Measurements from ENCODE around the gene RAB3B.
"Not testable (repeated sequence)": the region's sequence is repeated elsewhere in the genome, so short reads cannot be mapped to it uniquely, and the experiment has no call there.

Gene RAB3B

GRCh38 chr1:51990478-51990965 is at the start of gene RAB3B:
Gene RAB3B (minus strand): TSS chr1:51990700. CDS start chr1:51977117, 13,583 bp downstream.
- peak; percentile 87 for DNase-seq (ENCODE audit: low spot score)

DNA sequence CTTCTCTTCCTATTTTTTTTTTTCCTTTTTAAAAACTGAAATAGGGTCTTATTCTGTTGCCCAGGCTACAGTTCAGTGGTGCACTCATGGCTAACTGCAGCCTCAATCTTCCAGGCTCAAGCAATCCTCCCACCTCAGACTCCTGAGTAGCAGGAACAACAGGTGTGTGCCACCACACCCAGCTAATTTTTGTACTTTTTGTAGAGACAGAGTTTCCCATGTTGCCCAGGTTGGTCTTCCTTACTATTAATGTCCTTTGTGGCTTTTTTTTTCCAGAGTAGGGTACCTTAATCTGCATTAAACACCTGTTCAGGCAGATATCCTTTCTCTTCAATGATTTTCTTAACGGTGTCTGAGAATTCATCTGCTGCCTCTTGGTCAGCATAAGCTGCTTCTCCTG is 47.4 kb upstream of the RAB3B start:
- no peak for DNase-seq (ENCODE audit: low spot score)

GRCh38 chr1:52037402-52037814 is 46.9 kb upstream of the RAB3B start:
- no peak for DNase-seq (ENCODE audit: low spot score)

GRCh38 chr1:52034050-52034384 is 43.5 kb upstream of the RAB3B start:
- no peak for DNase-seq (ENCODE audit: low spot score)

GRCh38 chr1:52033190-52034049 is 42.9 kb upstream of the RAB3B start, which contains the start of gene KTI12:
Gene KTI12 (minus strand): TSS chr1:52033810. CDS start chr1:52033761, 49 bp downstream.
- peak; percentile 91 for DNase-seq (ENCODE audit: low spot score)

DNA sequence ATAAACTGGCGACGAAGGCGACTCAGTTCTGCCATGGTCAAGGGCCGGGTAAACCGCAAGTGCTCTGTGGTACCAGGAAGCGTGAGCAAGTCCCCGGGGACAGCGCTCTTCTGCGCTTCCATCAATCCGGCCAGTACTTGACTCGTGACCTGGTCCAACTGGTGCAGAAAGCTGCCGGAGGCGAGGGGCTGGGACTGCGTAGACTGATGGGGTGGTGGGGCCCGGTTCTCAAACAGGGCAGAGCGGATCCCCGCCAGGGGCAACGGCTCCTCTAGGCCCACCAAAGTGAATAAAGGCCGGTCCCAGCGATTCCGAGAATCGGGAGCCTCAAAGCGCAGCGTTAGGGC is 42.3 kb upstream of the RAB3B start:
- DNase-seq (ENCODE audit: low spot score): peak; percentile 60

DNA sequence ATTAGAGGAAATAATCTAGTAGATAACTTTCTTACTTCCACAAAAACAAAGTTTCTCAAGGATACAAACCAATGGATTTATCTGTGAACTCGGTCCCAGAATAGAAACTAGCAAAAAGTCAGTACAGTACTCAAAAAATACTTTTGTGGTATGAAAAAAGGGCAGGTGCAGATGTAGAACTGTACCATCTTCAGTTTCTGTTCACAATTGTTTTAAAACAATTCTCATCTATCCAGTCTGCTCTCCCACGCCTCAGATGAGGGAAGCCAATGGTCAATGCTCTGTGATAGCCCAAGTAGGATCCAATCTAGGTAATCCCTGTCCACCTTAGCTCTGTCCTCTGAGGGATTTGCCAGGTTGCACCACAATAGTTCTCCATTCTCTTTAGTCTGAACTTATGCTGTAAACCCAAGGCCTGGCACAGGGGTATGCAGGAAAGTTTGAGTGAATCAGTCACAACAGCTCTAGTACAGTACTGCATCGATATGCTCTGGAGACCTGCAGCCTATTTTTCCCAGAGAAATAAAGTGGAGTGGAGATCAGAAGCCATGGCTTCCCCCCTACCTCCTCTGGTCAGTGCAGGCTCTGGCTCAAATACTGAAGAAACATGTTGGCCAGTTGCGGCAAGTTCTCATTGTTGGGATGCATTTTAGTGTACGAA is 41.8 kb upstream of the RAB3B start:
- no peak for DNase-seq (ENCODE audit: low spot score)

DNA sequence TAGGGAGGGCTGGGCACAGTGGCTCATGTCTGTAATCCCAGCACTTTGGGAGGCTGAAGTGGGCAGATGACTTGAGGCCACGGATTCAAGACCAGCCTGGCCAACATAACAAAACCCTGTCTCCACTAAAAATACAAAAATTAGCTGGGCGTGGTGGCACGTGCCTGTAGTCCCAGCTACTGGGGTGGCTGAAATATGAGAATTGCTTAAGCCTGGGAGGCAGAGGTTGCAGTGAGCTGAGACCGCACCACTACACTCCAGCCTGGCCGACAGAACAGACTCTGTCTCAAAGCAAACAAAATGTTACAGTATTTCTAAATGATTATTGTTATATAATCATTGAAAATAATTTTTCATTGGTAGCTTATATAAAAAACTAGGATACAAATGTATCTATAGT is 38.3 kb upstream of the RAB3B start:
- not testable (repeated sequence) for DNase-seq (ENCODE audit: low spot score)

DNA sequence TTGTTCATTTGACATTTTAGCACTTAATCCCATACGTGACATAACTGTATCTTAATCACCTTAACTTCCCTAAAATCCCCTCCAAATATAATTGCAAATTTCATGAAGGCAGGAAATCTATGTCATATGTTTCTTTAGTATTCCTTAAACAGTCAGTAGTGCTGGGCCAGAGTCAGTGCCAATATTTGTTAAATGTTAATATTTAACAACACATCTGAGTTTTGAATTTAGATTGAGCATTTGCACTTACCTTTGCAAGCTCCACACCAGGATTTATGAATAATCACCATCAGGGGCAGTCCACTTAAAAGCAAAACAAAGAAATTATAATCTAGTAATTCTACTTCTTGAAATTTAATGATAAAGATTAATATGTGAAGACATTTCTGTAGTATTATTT is 37.8 kb upstream of the RAB3B start:
- DNase-seq (ENCODE audit: low spot score): no peak

DNA sequence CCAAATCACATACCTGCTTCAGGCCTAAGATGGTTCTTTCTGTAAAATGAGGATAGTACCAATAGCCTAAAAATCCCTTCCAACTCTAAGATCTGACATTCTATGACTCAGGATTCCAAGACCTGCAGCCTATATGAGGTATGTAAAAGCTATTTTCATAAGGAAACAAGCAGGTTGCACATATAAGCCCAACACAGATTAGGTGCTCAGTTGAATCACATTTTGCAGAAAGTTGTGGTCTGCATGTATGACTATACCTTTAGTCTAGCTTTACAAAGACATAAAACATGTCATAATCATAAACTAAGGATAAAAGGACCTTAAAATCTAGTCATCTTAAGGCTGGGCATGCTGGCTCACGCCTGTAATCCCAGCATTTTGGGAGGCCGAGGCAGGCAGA is 35.8 kb upstream of the RAB3B start:
- DNase-seq (ENCODE audit: low spot score): no peak

DNA sequence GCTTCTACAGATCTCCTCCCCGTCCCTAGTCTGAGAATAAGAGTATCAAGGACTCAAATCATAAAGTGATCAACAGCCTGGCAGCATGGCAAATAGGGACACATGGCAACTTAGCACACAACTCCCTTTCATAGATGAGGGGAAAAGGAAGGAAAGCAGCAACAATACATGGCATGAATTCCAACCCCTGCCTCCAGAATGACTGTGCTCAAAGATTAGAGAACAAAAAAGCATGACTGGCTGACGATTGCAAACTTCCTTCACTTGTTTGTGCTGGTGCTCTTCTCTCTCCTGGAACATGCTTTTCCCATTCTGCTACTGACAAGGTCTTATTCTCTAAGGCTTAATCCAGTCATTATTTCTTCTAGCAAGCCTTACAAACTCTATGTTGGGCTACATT is 31.6 kb upstream of the RAB3B start:
- no peak for DNase-seq (ENCODE audit: low spot score)

- DNase-seq (ENCODE audit: low spot score): no peak
These were observed 17.7 kb upstream of the RAB3B start for GRCh38 chr1:52008071-52008809.

DNA sequence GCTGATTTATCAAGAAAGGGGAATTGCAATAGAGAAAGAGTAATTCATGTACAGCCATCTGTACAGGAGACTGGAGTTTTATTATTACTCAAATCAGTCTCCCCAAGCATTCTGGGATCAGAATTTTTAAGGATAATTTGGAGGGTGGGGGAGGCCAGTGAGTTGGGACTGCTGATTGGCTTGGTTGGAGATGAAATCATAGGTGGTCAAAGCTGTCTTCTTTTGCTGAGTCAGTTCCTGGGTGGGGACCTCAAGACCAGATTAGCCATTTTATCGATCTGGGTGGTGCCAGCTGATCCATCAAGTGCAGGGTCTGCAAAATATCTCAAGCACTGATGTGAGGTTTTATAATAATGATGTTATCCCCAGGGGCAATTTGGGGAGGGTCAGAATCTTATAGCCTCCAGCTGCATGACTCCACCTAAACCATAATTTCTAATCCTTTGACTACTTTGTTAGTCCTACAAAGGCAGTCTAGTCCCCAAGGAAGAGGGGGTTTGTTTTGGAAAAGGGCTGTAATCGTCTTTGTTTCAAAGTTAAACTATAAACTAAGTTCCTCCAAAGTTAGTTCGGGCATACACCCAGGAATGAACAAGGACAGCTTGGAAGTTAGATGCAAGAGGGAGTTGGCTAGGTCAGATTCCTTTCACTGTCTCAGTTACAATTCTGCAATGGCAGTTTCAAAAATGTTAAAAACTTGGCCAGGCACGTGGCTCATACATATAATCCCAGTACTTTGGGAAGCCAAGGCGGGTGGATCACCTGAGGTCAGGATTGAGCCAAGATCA is 16.9 kb upstream of the RAB3B start:
- DNase-seq (ENCODE audit: low spot score): peak; percentile 54

DNA sequence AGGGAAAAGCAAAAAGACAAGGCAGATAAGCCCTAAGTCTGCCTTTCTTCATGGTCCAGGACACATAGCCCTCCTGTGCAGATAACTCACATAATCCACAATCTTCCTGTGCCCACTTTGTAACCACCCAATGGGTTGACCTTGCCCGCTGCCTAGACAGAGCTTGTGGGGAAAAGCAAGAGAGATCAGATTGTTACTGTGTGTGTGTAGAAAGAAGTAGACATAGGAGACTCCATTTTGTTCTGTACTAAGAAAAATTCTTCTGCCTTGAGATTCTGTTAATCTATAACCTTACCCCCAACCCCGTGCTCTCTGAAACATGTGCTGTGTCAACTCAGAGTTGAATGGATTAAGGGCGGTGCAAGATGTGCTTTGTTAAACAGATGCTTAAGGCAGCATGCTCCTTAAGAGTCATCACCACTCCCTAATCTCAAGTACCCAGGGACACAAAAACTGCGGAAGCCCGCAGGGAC is 15.6 kb upstream of the RAB3B start:
- peak; percentile 77 for DNase-seq (ENCODE audit: low spot score)

DNA sequence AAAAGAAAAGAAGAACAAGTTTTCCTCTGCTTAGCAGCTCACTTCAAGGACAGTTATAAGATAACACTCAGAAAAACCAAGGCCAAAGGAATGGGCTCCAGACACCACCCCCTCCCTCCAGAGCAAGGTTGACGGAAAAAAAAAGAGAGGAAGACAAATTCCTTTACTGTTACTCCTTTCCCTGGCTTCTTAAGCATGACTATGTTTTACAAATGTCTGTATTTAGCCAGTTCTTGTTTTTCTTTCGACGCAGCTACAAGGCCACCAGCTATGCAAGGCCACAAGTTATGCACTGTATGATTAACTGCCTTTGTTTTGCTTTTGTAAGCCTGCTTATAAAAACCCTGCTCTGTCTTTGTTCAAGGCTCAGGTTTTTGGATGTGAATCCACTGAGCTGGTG is 15.0 kb upstream of the RAB3B start:
- DNase-seq (ENCODE audit: low spot score): peak; percentile 91

DNA sequence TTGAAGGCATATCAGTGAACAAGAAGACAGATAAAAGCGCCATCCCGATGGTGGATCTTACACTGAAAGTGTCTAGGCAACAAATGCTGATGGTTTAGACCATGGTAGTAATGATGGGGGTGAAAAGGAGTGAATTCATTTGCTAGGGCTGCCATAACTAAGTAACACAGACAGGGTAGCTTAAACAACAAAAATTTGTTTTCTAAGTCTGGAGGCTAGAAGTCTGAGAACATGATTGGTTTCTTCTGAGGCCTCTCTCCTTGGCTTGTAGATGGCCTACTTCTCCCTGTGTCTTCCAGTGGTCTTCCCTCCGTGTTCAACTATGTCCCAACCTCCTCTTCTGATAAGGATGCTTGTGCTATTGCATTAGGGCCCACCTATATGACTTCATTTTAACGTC is 13.4 kb upstream of the RAB3B start:
- DNase-seq (ENCODE audit: low spot score): no peak

- DNase-seq (ENCODE audit: low spot score): peak; percentile 88
These were observed 11.8 kb upstream of the RAB3B start for GRCh38 chr1:52002038-52002917.

- DNase-seq (ENCODE audit: low spot score): no peak
These were observed 8.2 kb upstream of the RAB3B start for GRCh38 chr1:51998701-51999100.

DNA sequence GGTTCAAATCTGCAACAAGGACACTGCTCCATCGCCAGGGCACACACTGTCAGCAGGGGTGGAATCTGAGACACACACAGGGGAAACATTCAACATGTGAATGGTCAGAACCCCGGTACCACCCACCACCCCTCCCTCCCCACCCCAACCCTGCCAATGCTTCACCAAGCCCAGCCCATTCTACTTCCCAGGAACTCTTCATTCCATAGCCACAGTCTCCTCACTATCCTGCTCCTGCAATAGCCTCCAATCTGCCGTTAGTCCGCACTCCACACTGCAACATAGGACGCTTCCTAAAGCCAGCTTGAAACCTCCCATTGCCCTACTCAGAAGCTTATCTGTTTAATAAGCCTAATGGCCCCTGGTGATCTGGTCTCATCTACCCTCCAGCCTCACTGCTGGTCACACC is 7.5 kb upstream of the RAB3B start:
- DNase-seq (ENCODE audit: low spot score): no peak

- DNase-seq (ENCODE audit: low spot score): no peak
These were observed 670 bp downstream of the RAB3B start for GRCh38 chr1:51989582-51990477.

Data from kidney tubule cell (primary cell).